ENCODE results near the gene VCAM1. TPM values are rescaled to one million over a fixed set of nuclear protein-coding genes. Genes with fewer than 3 reads are reported as not detected.
"Not testable (repeated sequence)": the region's sequence is repeated elsewhere in the genome, so short reads cannot be mapped to it uniquely, and the experiment has no call there.

The VCAM1 gene
- total RNA-seq, 1 experiment from 2014 or later = not detected

DNA sequence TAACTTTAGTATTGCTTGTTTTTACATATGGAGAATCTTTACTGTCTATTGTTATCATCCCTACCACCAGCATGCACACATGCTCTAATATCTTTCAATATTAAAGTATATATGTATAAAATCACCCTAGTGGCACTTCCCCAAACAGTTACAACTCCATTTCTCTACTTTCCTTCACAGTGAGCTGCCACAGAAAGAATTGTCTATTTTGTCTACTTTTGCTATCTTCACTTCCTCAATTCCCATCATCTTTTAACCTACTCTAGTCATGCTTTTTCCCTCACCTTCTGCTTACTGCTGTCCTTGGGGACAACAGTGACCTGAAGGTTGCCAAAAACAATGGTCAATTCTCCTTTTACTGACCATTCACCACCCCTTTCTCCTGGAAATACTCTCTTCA, 59.2 kb downstream of the VCAM1 start:
- ChIA-PET CTCF (no interaction called here), POLR2A (no interaction called here)
- ATAC-seq (no peak), DNase-seq (ENCODE audit: low spot score) (no peak)
- TF ChIP-seq SP1 (CRISPR knock-in tag; conservative IDR thresholded peaks at IDR 0.05) = no peak
- TF ChIP-seq KAT7 (CRISPR knock-in tag; IDR thresholded peaks at IDR 0.05; ENCODE audit: borderline replicate concordance) = no peak
- no peak for TF ChIP-seq ZNF671 (CRISPR knock-in tag; IDR thresholded peaks at IDR 0.05)
- TF ChIP-seq, protein P1, sequence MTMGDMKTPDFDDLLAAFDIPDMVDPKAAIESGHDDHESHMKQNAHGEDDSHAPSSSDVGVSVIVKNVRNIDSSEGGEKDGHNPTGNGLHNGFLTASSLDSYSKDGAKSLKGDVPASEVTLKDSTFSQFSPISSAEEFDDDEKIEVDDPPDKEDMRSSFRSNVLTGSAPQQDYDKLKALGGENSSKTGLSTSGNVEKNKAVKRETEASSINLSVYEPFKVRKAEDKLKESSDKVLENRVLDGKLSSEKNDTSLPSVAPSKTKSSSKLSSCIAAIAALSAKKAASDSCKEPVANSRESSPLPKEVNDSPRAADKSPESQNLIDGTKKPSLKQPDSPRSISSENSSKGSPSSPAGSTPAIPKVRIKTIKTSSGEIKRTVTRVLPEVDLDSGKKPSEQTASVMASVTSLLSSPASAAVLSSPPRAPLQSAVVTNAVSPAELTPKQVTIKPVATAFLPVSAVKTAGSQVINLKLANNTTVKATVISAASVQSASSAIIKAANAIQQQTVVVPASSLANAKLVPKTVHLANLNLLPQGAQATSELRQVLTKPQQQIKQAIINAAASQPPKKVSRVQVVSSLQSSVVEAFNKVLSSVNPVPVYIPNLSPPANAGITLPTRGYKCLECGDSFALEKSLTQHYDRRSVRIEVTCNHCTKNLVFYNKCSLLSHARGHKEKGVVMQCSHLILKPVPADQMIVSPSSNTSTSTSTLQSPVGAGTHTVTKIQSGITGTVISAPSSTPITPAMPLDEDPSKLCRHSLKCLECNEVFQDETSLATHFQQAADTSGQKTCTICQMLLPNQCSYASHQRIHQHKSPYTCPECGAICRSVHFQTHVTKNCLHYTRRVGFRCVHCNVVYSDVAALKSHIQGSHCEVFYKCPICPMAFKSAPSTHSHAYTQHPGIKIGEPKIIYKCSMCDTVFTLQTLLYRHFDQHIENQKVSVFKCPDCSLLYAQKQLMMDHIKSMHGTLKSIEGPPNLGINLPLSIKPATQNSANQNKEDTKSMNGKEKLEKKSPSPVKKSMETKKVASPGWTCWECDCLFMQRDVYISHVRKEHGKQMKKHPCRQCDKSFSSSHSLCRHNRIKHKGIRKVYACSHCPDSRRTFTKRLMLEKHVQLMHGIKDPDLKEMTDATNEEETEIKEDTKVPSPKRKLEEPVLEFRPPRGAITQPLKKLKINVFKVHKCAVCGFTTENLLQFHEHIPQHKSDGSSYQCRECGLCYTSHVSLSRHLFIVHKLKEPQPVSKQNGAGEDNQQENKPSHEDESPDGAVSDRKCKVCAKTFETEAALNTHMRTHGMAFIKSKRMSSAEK (CRISPR knock-in tag; IDR thresholded peaks at IDR 0.05; ENCODE audit: borderline replicate concordance) = no peak
- TF ChIP-seq, protein P2, sequence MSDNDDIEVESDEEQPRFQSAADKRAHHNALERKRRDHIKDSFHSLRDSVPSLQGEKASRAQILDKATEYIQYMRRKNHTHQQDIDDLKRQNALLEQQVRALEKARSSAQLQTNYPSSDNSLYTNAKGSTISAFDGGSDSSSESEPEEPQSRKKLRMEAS (CRISPR knock-in tag; IDR thresholded peaks at IDR 0.05) = no peak
- TF ChIP-seq, protein P3, sequence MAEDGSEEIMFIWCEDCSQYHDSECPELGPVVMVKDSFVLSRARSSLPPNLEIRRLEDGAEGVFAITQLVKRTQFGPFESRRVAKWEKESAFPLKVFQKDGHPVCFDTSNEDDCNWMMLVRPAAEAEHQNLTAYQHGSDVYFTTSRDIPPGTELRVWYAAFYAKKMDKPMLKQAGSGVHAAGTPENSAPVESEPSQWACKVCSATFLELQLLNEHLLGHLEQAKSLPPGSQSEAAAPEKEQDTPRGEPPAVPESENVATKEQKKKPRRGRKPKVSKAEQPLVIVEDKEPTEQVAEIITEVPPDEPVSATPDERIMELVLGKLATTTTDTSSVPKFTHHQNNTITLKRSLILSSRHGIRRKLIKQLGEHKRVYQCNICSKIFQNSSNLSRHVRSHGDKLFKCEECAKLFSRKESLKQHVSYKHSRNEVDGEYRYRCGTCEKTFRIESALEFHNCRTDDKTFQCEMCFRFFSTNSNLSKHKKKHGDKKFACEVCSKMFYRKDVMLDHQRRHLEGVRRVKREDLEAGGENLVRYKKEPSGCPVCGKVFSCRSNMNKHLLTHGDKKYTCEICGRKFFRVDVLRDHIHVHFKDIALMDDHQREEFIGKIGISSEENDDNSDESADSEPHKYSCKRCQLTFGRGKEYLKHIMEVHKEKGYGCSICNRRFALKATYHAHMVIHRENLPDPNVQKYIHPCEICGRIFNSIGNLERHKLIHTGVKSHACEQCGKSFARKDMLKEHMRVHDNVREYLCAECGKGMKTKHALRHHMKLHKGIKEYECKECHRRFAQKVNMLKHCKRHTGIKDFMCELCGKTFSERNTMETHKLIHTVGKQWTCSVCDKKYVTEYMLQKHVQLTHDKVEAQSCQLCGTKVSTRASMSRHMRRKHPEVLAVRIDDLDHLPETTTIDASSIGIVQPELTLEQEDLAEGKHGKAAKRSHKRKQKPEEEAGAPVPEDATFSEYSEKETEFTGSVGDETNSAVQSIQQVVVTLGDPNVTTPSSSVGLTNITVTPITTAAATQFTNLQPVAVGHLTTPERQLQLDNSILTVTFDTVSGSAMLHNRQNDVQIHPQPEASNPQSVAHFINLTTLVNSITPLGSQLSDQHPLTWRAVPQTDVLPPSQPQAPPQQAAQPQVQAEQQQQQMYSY (CRISPR knock-in tag; IDR thresholded peaks at IDR 0.05) = no peak
- TF ChIP-seq IRF2 (CRISPR knock-in tag; IDR thresholded peaks at IDR 0.05; ENCODE audit: borderline replicate concordance, low read depth) = no peak
- TF ChIP-seq, protein P4, sequence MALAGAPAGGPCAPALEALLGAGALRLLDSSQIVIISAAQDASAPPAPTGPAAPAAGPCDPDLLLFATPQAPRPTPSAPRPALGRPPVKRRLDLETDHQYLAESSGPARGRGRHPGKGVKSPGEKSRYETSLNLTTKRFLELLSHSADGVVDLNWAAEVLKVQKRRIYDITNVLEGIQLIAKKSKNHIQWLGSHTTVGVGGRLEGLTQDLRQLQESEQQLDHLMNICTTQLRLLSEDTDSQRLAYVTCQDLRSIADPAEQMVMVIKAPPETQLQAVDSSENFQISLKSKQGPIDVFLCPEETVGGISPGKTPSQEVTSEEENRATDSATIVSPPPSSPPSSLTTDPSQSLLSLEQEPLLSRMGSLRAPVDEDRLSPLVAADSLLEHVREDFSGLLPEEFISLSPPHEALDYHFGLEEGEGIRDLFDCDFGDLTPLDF (CRISPR knock-in tag; IDR thresholded peaks at IDR 0.05) = no peak
- TF ChIP-seq HMGA2 (CRISPR knock-in tag; IDR thresholded peaks at IDR 0.05) = no peak
- H3K9me3 Mint-ChIP-seq = peaks cover 43% of the 10 kb centered on the region
- no peak overlapping the region for H3K4me3 Mint-ChIP-seq
- peaks cover 20% of the 10 kb centered on the region for H3K36me3 Mint-ChIP-seq
- no peaks in the 10 kb centered on the region for H3K27me3 Mint-ChIP-seq (ENCODE audit: low read depth)
- 0 out of 2 replicates have a peak, but pooled peaks cover 4% of the 10 kb centered on the region for H3K4me1 Mint-ChIP-seq
- no peak overlapping the region for H3K27ac Mint-ChIP-seq

DNA sequence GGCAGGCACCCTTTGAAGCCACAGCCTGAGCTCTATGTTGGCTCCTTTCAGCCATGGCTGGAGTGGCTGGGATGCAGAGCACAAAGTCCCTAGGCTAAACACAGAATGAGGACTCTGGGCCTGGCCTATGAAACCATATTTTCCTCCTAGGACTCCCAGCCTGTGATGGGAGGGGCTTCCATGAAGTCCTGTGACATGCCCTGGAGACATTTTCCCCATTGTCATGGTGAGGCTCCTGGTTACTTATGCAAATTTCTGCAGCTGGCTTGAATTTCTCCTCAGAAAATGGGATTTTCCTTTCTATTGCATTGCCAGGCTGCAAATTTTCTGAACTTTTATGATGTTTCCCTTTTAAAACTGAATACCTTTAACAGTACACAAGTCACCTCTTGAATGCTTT, 61.3 kb downstream of the VCAM1 start:
- ChIA-PET POLR2A (no interaction called here), CTCF (no interaction called here)
- ATAC-seq (no peak), DNase-seq (ENCODE audit: low spot score) (no peak)
- Mint-ChIP-seq H3K36me3 (peaks cover 20% of the 10 kb centered on the region), H3K27ac (no peak overlapping the region), H3K9me3 (peaks cover 43% of the 10 kb centered on the region), H3K4me3 (no peak overlapping the region), H3K4me1 (peaks cover 10% of the 10 kb centered on the region), H3K27me3 (ENCODE audit: low read depth) (no peaks in the 10 kb centered on the region)
- TF ChIP-seq SOX15 (CRISPR knock-in tag; IDR thresholded peaks at IDR 0.05) (no peak), NR3C1 (CRISPR knock-in tag; conservative IDR thresholded peaks at IDR 0.05; ENCODE audit: low read depth) (no peak)
- TF ChIP-seq, protein P5, sequence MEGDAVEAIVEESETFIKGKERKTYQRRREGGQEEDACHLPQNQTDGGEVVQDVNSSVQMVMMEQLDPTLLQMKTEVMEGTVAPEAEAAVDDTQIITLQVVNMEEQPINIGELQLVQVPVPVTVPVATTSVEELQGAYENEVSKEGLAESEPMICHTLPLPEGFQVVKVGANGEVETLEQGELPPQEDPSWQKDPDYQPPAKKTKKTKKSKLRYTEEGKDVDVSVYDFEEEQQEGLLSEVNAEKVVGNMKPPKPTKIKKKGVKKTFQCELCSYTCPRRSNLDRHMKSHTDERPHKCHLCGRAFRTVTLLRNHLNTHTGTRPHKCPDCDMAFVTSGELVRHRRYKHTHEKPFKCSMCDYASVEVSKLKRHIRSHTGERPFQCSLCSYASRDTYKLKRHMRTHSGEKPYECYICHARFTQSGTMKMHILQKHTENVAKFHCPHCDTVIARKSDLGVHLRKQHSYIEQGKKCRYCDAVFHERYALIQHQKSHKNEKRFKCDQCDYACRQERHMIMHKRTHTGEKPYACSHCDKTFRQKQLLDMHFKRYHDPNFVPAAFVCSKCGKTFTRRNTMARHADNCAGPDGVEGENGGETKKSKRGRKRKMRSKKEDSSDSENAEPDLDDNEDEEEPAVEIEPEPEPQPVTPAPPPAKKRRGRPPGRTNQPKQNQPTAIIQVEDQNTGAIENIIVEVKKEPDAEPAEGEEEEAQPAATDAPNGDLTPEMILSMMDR (IDR thresholded peaks at IDR 0.05) = no peak
- TF ChIP-seq, protein P6, sequence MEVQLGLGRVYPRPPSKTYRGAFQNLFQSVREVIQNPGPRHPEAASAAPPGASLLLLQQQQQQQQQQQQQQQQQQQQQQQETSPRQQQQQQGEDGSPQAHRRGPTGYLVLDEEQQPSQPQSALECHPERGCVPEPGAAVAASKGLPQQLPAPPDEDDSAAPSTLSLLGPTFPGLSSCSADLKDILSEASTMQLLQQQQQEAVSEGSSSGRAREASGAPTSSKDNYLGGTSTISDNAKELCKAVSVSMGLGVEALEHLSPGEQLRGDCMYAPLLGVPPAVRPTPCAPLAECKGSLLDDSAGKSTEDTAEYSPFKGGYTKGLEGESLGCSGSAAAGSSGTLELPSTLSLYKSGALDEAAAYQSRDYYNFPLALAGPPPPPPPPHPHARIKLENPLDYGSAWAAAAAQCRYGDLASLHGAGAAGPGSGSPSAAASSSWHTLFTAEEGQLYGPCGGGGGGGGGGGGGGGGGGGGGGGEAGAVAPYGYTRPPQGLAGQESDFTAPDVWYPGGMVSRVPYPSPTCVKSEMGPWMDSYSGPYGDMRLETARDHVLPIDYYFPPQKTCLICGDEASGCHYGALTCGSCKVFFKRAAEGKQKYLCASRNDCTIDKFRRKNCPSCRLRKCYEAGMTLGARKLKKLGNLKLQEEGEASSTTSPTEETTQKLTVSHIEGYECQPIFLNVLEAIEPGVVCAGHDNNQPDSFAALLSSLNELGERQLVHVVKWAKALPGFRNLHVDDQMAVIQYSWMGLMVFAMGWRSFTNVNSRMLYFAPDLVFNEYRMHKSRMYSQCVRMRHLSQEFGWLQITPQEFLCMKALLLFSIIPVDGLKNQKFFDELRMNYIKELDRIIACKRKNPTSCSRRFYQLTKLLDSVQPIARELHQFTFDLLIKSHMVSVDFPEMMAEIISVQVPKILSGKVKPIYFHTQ (CRISPR knock-in tag; IDR thresholded peaks at IDR 0.05) = no peak

DNA sequence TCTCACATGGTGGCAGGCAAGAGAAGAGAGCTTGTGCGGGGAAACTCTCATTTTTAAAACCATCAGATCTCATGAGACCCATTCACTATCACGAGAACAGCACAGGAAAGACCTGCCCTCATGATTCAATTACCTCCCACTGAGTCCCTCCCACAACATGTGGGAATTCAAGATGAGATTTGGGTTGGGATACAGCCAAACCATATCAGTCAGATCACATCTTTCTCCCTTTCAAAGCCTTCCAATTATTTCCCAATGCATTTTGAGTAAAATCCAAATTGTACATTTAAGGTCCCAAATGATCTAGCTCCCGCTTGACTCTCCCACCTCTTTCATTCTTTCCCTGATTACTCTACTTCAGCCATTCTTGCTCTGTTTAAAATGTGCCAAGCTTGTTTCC, 62.2 kb downstream of the VCAM1 start:
- H3K36me3 Mint-ChIP-seq = peaks cover 20% of the 10 kb centered on the region
- CTCF ChIA-PET; H3K27ac Mint-ChIP-seq; POLR2A ChIA-PET; H3K4me3 Mint-ChIP-seq; ATAC-seq; H3K27me3 Mint-ChIP-seq (ENCODE audit: low read depth); DNase-seq (ENCODE audit: low spot score): not testable (repeated sequence)
- H3K4me1 Mint-ChIP-seq = peaks cover 11% of the 10 kb centered on the region
- peaks cover 43% of the 10 kb centered on the region for H3K9me3 Mint-ChIP-seq
